Activated CD4-positive, alpha-beta T cell treated with anti-CD3 and anti-CD28 coated beads, Interleukin-2, amount 50 U/mL, for 4 hours (primary cell): ENCODE results near the gene MYO6.
"Not testable (repeated sequence)": the region's sequence is repeated elsewhere in the genome, so short reads cannot be mapped to it uniquely, and the experiment has no call there.

ENCODE experiments used
- DNase-seq, 2 experiments: peaks; one replicate each; pipeline ENCODE4 v3.0.0-alpha.2; 2020

MYO6 gene

GRCh38 chr6:75893776-75894152 lies 144.7 kb downstream of the MYO6 start:
- no peak for DNase-seq

- DNase-seq = no peak
Measured at GRCh38 chr6:75896526-75896925, 147.5 kb downstream of the MYO6 start.

DNA sequence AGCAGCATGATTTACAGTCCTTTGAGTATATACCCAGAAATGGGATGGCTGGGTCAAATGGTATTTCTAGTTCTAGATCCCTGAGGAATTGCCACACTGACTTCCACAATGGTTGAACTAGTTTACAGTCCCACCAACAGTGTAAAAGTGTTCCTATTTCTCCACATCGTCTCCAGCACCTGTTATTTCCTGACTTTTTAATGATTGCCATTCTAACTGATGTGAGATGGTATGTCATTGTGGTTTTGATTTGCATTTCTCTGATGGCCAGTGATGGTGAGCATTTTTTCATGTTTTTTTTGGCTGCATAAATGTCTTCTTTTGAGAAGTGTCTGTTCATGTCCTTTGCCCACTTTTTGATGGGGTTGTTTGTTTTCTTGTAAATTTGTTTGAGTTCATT lies 151.2 kb downstream of the MYO6 start:
- DNase-seq = not testable (repeated sequence)

DNA sequence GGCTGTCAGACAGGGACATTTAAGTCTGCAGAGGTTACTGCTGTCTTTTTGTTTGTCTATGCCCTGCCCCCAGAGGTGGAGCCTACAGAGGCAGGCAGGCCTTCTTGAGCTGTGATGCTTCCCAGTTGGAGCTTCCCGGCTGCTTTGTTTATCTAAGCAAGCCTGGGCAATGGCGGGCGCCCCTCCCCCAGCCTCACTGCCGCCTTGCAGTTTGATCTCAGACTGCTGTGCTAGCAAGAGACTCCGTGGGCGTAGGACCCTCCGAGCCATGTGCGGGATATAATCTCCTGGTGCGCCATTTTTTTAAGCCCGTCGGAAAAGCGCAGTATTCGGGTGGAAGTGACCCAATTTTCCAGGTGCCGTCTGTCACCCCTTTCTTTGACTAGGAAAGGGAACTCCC lies 156.1 kb downstream of the MYO6 start:
- not testable (repeated sequence) for DNase-seq

- DNase-seq = no peak
Measured at GRCh38 chr6:75906871-75907270, 157.8 kb downstream of the MYO6 start.

- no peak for DNase-seq
Measured at GRCh38 chr6:75907444-75907843, 158.4 kb downstream of the MYO6 start.

GRCh38 chr6:75913040-75913439 lies 164.0 kb downstream of the MYO6 start:
- no peak for DNase-seq

DNA sequence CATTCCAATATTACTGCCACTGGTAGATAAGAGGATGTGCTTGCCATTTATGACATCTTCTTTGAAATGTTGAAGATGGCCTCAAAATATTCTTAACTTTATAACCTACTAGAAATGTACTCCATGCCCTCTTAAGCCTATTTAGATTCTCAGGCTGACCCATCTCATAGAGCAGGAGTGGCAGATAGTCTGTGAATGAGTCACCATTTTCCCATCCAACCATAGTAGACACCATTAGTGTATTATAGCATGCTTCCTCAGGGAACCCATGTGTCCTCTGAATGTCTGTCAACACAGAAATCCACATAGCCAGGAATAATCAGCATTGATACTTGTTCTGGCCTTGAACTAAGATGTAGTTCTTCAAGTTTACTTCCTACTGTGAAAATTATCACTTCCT lies 173.2 kb downstream of the MYO6 start:
- DNase-seq = no peak

GRCh38 chr6:75926293-75927168 lies 177.5 kb downstream of the MYO6 start:
- no peak for DNase-seq

DNA sequence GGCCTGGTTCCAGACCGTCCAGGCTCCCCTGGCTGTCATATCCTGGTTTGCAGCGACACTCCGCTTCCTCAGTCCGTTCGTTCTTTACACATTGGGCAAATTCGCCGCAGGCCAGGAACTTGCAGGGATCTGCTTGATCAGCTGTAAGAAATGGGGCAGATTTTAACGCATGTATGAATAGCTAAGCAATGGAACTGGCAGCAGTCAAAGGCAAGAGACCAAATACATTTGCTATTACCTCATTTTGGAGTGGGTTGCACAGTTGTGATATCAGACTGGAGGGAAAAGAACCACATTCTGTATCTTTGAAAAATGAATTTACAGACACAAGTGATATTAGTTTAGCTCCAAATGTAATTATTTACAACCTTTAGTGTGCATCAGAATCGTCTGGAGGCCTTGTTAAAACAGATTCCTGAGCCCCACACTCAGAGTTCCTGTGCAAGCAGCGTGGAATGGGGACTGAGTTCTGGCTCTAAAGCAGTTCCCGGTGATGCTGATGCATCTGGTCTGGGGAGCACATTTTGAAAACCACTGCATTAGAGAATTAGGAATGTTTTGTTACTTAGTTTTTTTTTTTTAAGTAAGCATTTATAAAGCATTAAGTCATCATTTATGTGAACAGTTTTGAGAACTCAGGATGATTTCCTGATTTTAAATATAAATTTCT lies 182.1 kb downstream of the MYO6 start:
- DNase-seq = no peak

- no peak for DNase-seq
Measured at GRCh38 chr6:75932067-75932466, 183.0 kb downstream of the MYO6 start.

GRCh38 chr6:75933387-75933975 lies 184.4 kb downstream of the MYO6 start:
- no peak for DNase-seq

DNA sequence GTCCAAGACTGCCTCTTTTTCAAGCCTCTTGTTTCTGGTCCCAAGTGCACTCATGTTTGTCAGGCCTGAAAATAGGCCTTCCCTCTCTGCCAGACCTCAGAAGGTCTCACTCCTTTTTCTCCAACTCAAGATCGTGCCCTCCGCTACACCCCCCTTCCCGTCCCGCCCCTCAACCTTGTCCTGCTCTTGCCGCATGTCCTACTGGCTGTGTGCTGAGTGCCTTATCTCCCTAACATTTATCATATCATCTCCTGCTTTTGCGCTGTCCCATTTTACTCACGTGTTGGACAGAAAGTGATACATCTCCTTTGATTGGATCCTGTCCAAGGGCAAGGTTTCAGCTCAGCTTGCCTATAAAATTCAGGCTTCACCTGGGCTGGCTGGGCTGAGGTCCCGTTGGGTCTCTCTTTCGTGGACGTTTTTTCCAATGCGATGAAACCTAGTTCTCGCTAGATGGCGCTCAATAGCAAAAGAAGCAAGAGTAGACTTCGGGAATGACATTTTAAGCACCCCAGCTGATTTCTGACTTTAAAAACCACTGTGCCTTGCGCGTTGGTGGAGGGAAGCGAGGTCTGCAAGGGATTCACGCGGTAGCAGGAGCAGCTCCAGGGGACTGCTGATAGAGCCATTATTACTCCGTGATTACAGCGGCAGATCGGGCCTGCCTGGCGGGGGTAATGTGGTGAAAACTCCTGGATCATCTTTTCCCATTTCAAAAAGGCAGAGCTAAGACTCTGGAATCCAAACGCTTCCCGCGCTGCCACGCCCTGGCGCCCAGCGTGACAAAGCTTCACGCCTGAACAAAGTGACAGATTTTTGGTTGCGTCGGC lies 185.8 kb downstream of the MYO6 start:
- DNase-seq = no peak

- DNase-seq = no peak
Measured at GRCh38 chr6:75935473-75935793, 186.4 kb downstream of the MYO6 start.

- no peak for DNase-seq
Measured at GRCh38 chr6:75936682-75937081, 187.6 kb downstream of the MYO6 start.

DNA sequence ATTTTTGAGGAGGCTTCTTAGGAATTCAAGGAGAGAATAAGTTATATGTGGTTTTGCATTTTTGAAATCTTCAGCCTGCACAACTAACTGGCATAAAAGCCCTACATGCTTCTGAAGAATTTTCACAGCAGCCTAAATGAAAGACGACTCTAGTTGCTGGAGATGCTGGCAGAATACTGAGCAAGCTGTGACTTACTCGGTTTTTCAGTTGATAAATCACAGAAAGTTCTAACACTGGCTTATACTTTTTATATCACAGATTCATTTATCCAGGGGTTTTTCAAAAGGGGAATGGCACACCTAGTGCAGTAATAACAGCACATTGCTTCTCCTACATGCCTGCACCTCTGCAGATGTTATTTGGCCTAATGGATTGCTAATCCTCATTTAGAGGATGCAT lies 188.8 kb downstream of the MYO6 start:
- DNase-seq = no peak

DNA sequence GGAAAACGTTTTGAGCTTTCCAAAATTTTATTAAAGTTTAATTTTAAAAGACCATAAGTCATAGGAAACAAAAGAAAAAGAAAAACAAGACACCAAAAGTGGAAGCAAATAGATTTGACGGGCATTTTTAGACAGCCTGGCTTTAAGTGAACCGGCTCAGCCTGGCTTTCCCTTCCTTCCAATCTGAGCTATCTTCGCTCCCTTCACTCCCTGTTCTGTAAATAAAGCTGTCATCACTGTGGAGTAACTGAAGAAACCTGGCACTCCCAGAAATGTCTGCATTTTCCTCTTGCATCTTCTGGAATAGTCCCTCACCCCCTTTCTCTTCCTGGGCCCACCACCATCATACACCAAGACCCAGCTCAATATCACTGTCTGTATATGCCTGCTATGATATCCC lies 191.5 kb downstream of the MYO6 start:
- DNase-seq = no peak

- DNase-seq = no peak
Measured at GRCh38 chr6:75941509-75941908, 192.5 kb downstream of the MYO6 start.

GRCh38 chr6:75943381-75943780 lies 194.3 kb downstream of the MYO6 start:
- DNase-seq = no peak

- DNase-seq = no peak
Measured at GRCh38 chr6:75946146-75946831, 197.2 kb downstream of the MYO6 start.

- DNase-seq = no peak
Measured at GRCh38 chr6:75947935-75948334, 198.9 kb downstream of the MYO6 start.

GRCh38 chr6:75952128-75952527 lies 203.1 kb downstream of the MYO6 start:
- DNase-seq = no peak

DNA sequence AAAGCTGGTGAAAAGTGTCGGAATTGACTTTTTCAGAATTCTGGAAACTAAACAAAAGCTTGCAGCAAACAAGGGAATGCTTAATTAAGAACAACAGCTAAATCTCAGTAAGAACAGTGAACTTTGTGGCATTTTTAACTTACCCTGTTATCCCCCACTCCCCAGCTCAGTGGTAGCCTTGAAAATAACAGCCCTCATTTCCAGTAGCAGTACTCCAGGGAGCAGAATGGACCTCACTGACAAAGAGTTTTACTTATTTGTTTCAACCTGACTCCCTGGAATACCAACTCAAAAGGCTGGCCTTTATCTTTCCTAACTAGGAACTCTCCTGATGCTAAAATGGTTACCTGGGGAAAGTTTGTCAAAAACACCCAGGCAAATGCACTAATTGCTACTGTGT lies 214.5 kb downstream of the MYO6 start:
- no peak for DNase-seq
